DOHH2 (cell line): ENCODE measurements around the gene PANK3.

Experiments used
- CTCF ChIP-seq: fragments of 200-600 bp; sonication (generic); IDR thresholded peaks from one replicate; pipeline ENCODE4 v1.5.1; 2014; ENCODE audit warnings: antibody characterized with exemption, mild to moderate bottlenecking, low read depth, low read length; ENCODE audit not compliant: poor library complexity, severe bottlenecking
- EZH2phosphoT487 ChIP-seq: fragments of 200-600 bp; sonication (generic); IDR thresholded peaks from 2 replicates; pipeline ENCODE4 v1.6.1; 2017; ENCODE audit warnings: borderline replicate concordance, mild to moderate bottlenecking, antibody characterized with exemption, low read length, moderate library complexity, mixed read lengths

DNA sequence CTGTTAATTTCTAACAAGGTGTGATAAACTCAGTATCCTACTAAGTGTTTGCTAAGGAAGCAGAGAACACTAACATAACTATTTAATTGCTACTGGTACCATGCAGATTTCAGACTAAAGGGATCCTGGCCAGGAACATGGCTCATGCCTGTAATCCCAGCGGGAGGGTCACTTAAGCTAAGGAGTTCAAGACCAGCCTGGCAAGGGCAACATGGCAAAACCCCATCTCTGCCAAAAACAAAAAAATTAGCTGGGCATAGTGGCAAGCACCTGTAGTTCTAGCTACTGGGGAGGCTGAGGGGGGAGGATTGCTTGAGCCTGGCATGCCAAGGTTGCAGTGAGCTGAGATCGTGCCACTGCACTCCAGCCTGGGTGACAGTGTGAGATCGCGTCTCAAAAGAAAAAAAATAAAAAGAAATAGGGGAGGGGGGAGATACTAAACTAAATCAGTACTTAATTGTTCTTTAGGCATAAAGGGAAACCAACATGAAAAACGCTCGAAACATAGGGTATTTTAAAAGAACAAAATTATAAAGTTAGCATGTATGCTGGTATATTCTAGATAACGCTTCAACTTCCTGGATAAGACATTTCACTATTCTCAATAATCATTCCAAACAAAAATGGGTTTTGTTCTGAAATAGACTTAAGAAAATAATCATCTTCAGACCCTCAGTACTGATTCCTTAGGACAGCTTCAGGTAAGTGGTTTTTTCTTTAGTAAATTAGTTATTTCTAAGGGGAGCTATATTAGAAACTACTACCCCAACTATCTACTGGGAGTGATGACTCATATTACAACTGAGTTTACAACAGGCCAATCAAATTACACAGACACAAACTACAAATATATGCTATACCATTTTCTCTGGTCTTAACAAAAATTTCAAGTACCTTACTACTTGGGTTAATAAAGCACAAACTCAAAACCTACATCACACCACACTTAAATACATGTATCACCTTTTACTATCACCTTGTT is 3.5 kb downstream of the PANK3 start:
- TF ChIP-seq CTCF (no peak), EZH2phosphoT487 (no peak)
